ENCODE measurements around the gene SLC25A52.
A peak's percentile ranks its signal among the peaks of the same experiment; 100 is the strongest.

SLC25A52 gene

GRCh38 chr18:31723639-31723989, 37.1 kb downstream of the SLC25A52 start:
- DNase-seq (ENCODE audit: low read depth) = no peak
- TF ChIP-seq CTCF (IDR thresholded peaks at IDR 0.05; ENCODE audit: insufficient read depth, low read depth, low read length, missing control alignments) = no peak
- H3K4me3 ChIP-seq (ENCODE audit: low read depth, low read length) = no peak overlapping the region

- H3K4me3 ChIP-seq (ENCODE audit: low read depth, low read length) = no peak overlapping the region
- peak; percentile 89 for TF ChIP-seq CTCF (IDR thresholded peaks at IDR 0.05; ENCODE audit: insufficient read depth, low read depth, low read length, missing control alignments)
- peak; percentile 85 for DNase-seq (ENCODE audit: low read depth)
These were observed 38.2 kb downstream of the SLC25A52 start for GRCh38 chr18:31722369-31722957.

GRCh38 chr18:31721601-31722000, 39.1 kb downstream of the SLC25A52 start:
- DNase-seq (ENCODE audit: low read depth) = no peak
- no peak overlapping the region for H3K4me3 ChIP-seq (ENCODE audit: low read depth, low read length)
- TF ChIP-seq CTCF (IDR thresholded peaks at IDR 0.05; ENCODE audit: insufficient read depth, low read depth, low read length, missing control alignments) = no peak

GRCh38 chr18:31720867-31721266, 39.8 kb downstream of the SLC25A52 start:
- TF ChIP-seq CTCF (IDR thresholded peaks at IDR 0.05; ENCODE audit: insufficient read depth, low read depth, low read length, missing control alignments) = no peak
- H3K4me3 ChIP-seq (ENCODE audit: low read depth, low read length) = no peak overlapping the region
- no peak for DNase-seq (ENCODE audit: low read depth)

- no peak for TF ChIP-seq CTCF (IDR thresholded peaks at IDR 0.05; ENCODE audit: insufficient read depth, low read depth, low read length, missing control alignments)
- no peak for DNase-seq (ENCODE audit: low read depth)
- H3K4me3 ChIP-seq (ENCODE audit: low read depth, low read length) = no peak overlapping the region
These were observed 41.2 kb downstream of the SLC25A52 start for GRCh38 chr18:31719363-31720006.

- TF ChIP-seq CTCF (IDR thresholded peaks at IDR 0.05; ENCODE audit: insufficient read depth, low read depth, low read length, missing control alignments) = no peak
- no peak for DNase-seq (ENCODE audit: low read depth)
- no peak overlapping the region for H3K4me3 ChIP-seq (ENCODE audit: low read depth, low read length)
These were observed 42.3 kb downstream of the SLC25A52 start for GRCh38 chr18:31718386-31718785.

GRCh38 chr18:31716362-31716761, 44.3 kb downstream of the SLC25A52 start:
- TF ChIP-seq CTCF (IDR thresholded peaks at IDR 0.05; ENCODE audit: insufficient read depth, low read depth, low read length, missing control alignments) = no peak
- H3K4me3 ChIP-seq (ENCODE audit: low read depth, low read length) = no peak overlapping the region
- DNase-seq (ENCODE audit: low read depth) = peak; percentile 41

Measured in GM12865 (cell line).